Choroid plexus epithelial cell (primary cell): ENCODE measurements around the gene TSPAN12.
"Not testable (repeated sequence)": the region's sequence is repeated elsewhere in the genome, so short reads cannot be mapped to it uniquely, and the experiment has no call there.

Experiments used
- DNase-seq: peaks from one replicate; pipeline ENCODE4 v3.0.0-alpha.2; 2010; ENCODE audit warnings: low read depth
- H3K4me3 ChIP-seq: 2 replicates; pipeline ENCODE4 v1.5.1; 2011; ENCODE audit warnings: low read depth, mild to moderate bottlenecking, control low read depth, low read length, moderate library complexity
- CTCF ChIP-seq: conservative IDR thresholded peaks from 2 replicates; pipeline ENCODE4 v1.5.1; 2011; ENCODE audit warnings: low read depth, mild to moderate bottlenecking, control low read depth, inconsistent platforms, low read length, moderate library complexity

Gene TSPAN12

GRCh38 chr7:120783273-120783672, 74.7 kb downstream of the TSPAN12 start:
- no peak for DNase-seq
- no peak for TF ChIP-seq CTCF
- no peak overlapping the region for H3K4me3 ChIP-seq

GRCh38 chr7:120781924-120782323, 76.0 kb downstream of the TSPAN12 start:
- not testable (repeated sequence) for DNase-seq

GRCh38 chr7:120780938-120781337, 77.0 kb downstream of the TSPAN12 start:
- no peak for TF ChIP-seq CTCF
- DNase-seq: no peak
- no peak overlapping the region for H3K4me3 ChIP-seq

More at GRCh38 chr7:120781924-120782323, 76.0 kb downstream of the TSPAN12 start:
- H3K4me3 ChIP-seq: not testable (repeated sequence)

- H3K4me3 ChIP-seq, DNase-seq: not testable (repeated sequence)
Measured at GRCh38 chr7:120780451-120780850, 77.5 kb downstream of the TSPAN12 start.

GRCh38 chr7:120779078-120779477, 78.9 kb downstream of the TSPAN12 start:
- H3K4me3 ChIP-seq: not testable (repeated sequence)
- peak; percentile 16 for DNase-seq

- no peak for TF ChIP-seq CTCF
Measured at GRCh38 chr7:120775755-120776154, 82.2 kb downstream of the TSPAN12 start.

GRCh38 chr7:120774481-120774880, 83.5 kb downstream of the TSPAN12 start:
- DNase-seq: no peak
- no peak for TF ChIP-seq CTCF
- no peak overlapping the region for H3K4me3 ChIP-seq

More at GRCh38 chr7:120775755-120776154, 82.2 kb downstream of the TSPAN12 start:
- no peak for DNase-seq
- no peak overlapping the region for H3K4me3 ChIP-seq

GRCh38 chr7:120770206-120770605, 87.7 kb downstream of the TSPAN12 start:
- no peak overlapping the region for H3K4me3 ChIP-seq
- no peak for TF ChIP-seq CTCF
- no peak for DNase-seq

- no peak overlapping the region for H3K4me3 ChIP-seq
- no peak for TF ChIP-seq CTCF
- DNase-seq: no peak
Measured at GRCh38 chr7:120760851-120761250, 97.1 kb downstream of the TSPAN12 start.
